ENCODE data around the gene DDX10.

GRCh38 chr11:108846009-108846408 lies 181.1 kb downstream of the DDX10 start:
- TF ChIP-seq CTCF (IDR thresholded peaks at IDR 0.05): no peak
- TF ChIP-seq EP300 (IDR thresholded peaks at IDR 0.05): no peak
- TF ChIP-seq POLR2AphosphoS5 (IDR thresholded peaks at IDR 0.05): no peak
